ENCODE results near the gene NEUROD1.

DNA sequence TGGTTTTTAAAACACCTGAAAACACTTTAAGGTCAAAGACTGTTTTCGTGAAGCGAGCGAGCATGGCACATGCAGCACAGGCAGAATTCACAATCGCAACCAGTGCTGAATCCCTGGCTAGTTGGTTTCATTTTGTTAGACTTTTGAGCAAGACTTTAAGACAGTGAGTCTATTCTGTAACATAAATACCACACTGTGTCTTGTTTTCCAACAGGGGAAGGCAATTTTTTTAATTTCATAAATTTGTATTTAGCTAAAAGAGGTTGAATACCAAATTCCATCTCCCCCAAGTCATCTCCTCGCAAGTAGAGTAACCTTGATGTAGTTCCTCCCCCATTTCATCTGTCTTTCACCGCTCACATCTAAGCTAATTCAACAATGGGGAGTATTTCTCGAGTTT, 24.8 kb downstream of the NEUROD1 start:
- no peak for TF ChIP-seq POLR2A (IDR thresholded peaks at IDR 0.05; ENCODE audit: low read length)
- TF ChIP-seq GATA1 (IDR thresholded peaks at IDR 0.05; ENCODE audit: low read depth, low read length) = no peak
